ENCODE data around the gene NSG2.

The NSG2 gene

DNA sequence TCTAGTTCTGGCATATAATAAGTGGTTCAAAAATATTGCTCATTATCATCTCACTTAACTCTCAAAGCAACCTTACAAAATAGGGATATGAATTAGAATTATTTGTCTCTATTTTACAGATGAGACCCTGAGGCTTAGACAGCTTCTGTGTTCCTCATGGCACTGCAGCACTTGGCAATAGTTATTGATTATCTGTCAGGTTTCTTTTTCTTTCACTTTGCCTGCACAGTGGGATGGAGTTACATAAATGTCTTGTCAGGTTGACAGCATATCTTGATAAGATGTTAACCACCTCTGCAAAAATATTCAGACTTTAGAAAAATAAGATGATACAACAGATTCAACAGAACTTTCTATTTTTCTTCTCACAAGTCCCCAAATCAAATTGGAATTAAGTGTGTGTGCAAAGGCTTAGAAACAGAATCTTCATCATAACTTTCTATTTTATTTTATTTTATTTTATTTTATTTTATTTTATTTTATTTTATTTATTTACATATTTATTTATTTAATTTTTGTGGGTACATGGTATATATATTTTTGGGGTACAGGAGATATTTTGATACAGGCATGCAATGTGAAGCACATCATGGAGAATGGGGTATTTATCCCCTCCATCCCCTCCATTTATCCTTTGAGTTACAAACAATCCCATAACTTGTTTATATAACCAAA is 17.7 kb downstream of the NSG2 start:
- Histone ChIP-seq H3K4me3 (replicated peaks; ENCODE audit: low read depth, low read length) (no peak overlapping the region), H3K27me3 (replicated peaks; ENCODE audit: control insufficient read depth, insufficient read depth, low read length) (no peaks in the 10 kb centered on the region), H3K36me3 (ENCODE audit: control insufficient read depth, insufficient read depth, low read length) (no peaks in the 10 kb centered on the region)
- DNase-seq (ENCODE audit: extremely low read depth, insufficient read length), result no peak
- TF ChIP-seq, protein P1, sequence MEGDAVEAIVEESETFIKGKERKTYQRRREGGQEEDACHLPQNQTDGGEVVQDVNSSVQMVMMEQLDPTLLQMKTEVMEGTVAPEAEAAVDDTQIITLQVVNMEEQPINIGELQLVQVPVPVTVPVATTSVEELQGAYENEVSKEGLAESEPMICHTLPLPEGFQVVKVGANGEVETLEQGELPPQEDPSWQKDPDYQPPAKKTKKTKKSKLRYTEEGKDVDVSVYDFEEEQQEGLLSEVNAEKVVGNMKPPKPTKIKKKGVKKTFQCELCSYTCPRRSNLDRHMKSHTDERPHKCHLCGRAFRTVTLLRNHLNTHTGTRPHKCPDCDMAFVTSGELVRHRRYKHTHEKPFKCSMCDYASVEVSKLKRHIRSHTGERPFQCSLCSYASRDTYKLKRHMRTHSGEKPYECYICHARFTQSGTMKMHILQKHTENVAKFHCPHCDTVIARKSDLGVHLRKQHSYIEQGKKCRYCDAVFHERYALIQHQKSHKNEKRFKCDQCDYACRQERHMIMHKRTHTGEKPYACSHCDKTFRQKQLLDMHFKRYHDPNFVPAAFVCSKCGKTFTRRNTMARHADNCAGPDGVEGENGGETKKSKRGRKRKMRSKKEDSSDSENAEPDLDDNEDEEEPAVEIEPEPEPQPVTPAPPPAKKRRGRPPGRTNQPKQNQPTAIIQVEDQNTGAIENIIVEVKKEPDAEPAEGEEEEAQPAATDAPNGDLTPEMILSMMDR (IDR thresholded peaks at IDR 0.05; ENCODE audit: insufficient read depth, low read length, poor library complexity, severe bottlenecking), result no peak

DNA sequence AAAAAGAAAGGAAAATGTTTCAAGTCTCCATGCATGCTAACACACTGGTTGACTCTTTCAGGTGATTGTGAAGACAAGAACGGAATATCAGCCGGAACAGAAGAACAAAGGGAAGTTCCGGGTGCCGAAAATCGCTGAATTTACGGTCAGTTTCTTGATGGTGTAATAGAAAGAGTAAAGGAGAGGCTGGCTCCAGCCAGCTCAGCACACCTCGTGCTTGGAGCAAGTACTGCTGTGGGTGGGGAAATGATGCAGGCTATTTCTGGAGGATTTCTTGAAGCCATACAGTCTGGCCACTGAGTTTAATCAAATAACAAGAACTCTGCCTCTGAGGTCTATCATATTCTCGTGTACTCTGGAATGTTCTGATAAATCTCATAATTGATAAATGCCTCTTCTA is 18.7 kb downstream of the NSG2 start:
- Histone ChIP-seq H3K36me3 (ENCODE audit: control insufficient read depth, insufficient read depth, low read length) (no peaks in the 10 kb centered on the region), H3K4me3 (replicated peaks; ENCODE audit: low read depth, low read length) (no peak overlapping the region), H3K27me3 (replicated peaks; ENCODE audit: control insufficient read depth, insufficient read depth, low read length) (no peaks in the 10 kb centered on the region)
- TF ChIP-seq, protein P1 (IDR thresholded peaks at IDR 0.05; ENCODE audit: insufficient read depth, low read length, poor library complexity, severe bottlenecking), result no peak
- no peak for DNase-seq (ENCODE audit: extremely low read depth, insufficient read length)

DNA sequence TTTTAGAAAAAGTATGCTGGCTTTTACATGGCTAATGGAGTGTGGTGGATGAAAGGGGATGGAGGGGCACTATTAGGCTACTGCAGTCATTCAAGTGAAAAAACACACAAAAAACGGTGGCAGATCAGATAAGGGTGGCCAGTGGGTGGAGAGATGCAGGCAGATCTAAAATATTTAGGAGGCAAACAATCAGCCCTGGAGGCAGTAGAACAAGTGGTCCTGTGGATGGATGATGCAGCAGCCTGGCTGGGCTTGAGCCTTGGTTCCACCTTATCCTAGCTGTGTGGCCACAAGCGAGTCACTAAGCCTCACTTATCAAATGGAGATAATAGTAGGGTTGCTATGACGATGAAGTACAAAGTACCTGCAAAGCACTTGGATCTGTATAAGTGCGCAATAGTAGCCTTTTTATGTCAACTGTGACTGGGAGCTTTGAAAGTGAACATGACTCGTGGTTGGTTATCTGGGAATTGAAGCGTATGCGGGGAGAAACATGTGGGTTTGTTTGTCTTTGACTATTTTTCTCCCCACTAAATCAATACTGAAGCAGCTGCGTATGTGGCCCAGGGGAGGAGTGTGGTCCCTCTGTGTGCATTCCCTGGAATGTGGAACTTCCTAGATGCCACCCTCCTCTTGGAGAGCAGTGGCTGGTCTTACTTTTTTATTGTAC is 20.2 kb downstream of the NSG2 start:
- TF ChIP-seq, protein P1 (IDR thresholded peaks at IDR 0.05; ENCODE audit: insufficient read depth, low read length, poor library complexity, severe bottlenecking), result no peak
- no peak for DNase-seq (ENCODE audit: extremely low read depth, insufficient read length)

DNA sequence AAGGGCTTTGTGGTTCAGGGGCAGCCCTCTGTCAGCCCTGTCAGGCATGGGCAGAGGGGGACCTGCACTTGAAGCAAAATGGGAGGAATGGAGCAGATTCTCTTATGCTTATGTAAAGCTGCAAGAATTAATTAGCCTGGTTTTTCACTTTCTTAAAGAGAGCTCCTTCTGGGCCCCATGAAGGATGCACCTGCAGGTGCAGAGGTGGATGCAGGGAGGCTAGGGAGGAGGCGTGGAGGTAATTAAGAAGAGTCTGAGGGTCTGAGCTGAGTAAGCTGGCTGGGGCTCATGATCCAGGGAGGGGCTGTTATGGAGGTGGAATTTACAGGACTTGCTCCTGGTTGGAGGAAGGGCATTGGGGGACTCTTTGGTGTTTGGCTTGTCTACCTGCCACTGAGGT is 22.0 kb downstream of the NSG2 start:
- no peak for DNase-seq (ENCODE audit: extremely low read depth, insufficient read length)
- no peaks in the 10 kb centered on the region for H3K36me3 ChIP-seq (ENCODE audit: control insufficient read depth, insufficient read depth, low read length)
- TF ChIP-seq, protein P1 (IDR thresholded peaks at IDR 0.05; ENCODE audit: insufficient read depth, low read length, poor library complexity, severe bottlenecking), result no peak
- H3K27me3 ChIP-seq (replicated peaks; ENCODE audit: control insufficient read depth, insufficient read depth, low read length), result no peaks in the 10 kb centered on the region
- H3K4me3 ChIP-seq (replicated peaks; ENCODE audit: low read depth, low read length), result no peak overlapping the region

More for the DNA sequence above, 20.2 kb downstream of the NSG2 start:
- Histone ChIP-seq H3K4me3 (replicated peaks; ENCODE audit: low read depth, low read length) (no peak overlapping the region), H3K27me3 (replicated peaks; ENCODE audit: control insufficient read depth, insufficient read depth, low read length) (no peaks in the 10 kb centered on the region), H3K36me3 (ENCODE audit: control insufficient read depth, insufficient read depth, low read length) (no peaks in the 10 kb centered on the region)

DNA sequence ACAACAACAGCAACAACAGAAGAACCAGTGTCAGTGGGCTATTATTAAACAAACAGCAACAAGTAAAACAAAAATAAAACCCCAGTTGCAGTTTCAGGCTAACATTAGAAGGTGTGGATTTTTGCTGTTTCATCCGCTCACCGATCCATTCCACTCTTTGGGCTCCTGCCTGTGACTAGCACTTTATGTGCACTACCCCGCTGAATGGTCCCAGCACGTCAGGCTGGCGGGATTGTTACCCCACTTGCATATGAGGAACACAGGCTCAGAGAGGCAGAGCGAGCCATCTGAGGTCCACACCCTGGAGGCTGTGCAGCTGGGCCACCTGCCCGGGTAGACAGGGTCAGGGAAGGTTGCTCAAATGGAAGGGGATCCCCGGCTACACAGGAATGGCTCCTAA is 26.0 kb downstream of the NSG2 start:
- TF ChIP-seq, protein P1 (IDR thresholded peaks at IDR 0.05; ENCODE audit: insufficient read depth, low read length, poor library complexity, severe bottlenecking), result no peak
- DNase-seq (ENCODE audit: extremely low read depth, insufficient read length), result no peak
- Histone ChIP-seq H3K36me3 (ENCODE audit: control insufficient read depth, insufficient read depth, low read length) (no peaks in the 10 kb centered on the region), H3K27me3 (replicated peaks; ENCODE audit: control insufficient read depth, insufficient read depth, low read length) (no peaks in the 10 kb centered on the region), H3K4me3 (replicated peaks; ENCODE audit: low read depth, low read length) (no peak overlapping the region)
